NCI-H187 (cell line): ENCODE data around the gene GPR183.

Experiments used
- DNase-seq, 2 experiments: peaks; one replicate each; lab custom pipeline; 2025; lab: John Stamatoyannopoulos, UW

The GPR183 gene

GRCh38 chr13:99294958-99295357 is 12.2 kb downstream of the GPR183 start:
- no peak for DNase-seq

GRCh38 chr13:99294198-99294597 is 13.0 kb downstream of the GPR183 start:
- no peak for DNase-seq

- no peak for DNase-seq
Observed at GRCh38 chr13:99293178-99293577, 14.0 kb downstream of the GPR183 start.

- no peak for DNase-seq
Observed at GRCh38 chr13:99290894-99291293, 16.3 kb downstream of the GPR183 start.

GRCh38 chr13:99289674-99290337 is 17.4 kb downstream of the GPR183 start:
- no peak for DNase-seq

- DNase-seq: no peak
Observed at GRCh38 chr13:99289271-99289670, 17.9 kb downstream of the GPR183 start.

GRCh38 chr13:99288089-99288488 is 19.1 kb downstream of the GPR183 start:
- DNase-seq: no peak

- no peak for DNase-seq
Observed at GRCh38 chr13:99287551-99287950, 19.6 kb downstream of the GPR183 start.

- no peak for DNase-seq
Observed at GRCh38 chr13:99285432-99286182, 21.6 kb downstream of the GPR183 start.

GRCh38 chr13:99282264-99283231 is 24.7 kb downstream of the GPR183 start:
- DNase-seq: no peak

- no peak for DNase-seq
Observed at GRCh38 chr13:99281811-99282263, 25.4 kb downstream of the GPR183 start.

GRCh38 chr13:99280166-99280565 is 27.0 kb downstream of the GPR183 start:
- no peak for DNase-seq

- DNase-seq: no peak
Observed at GRCh38 chr13:99279637-99280036, 27.6 kb downstream of the GPR183 start.

- DNase-seq: no peak
Observed at GRCh38 chr13:99278843-99279242, 28.4 kb downstream of the GPR183 start.

GRCh38 chr13:99278200-99278599 is 29.0 kb downstream of the GPR183 start:
- no peak for DNase-seq

GRCh38 chr13:99277629-99278028 is 29.6 kb downstream of the GPR183 start:
- DNase-seq: no peak

- no peak for DNase-seq
Observed at GRCh38 chr13:99276706-99277105, 30.5 kb downstream of the GPR183 start.

- DNase-seq: no peak
Observed at GRCh38 chr13:99275093-99275469, 32.1 kb downstream of the GPR183 start.

- DNase-seq: no peak
Observed at GRCh38 chr13:99273128-99273527, 34.1 kb downstream of the GPR183 start.

GRCh38 chr13:99272481-99272880 is 34.7 kb downstream of the GPR183 start:
- no peak for DNase-seq

GRCh38 chr13:99271249-99271648 is 36.0 kb downstream of the GPR183 start:
- no peak for DNase-seq

GRCh38 chr13:99270518-99270917 is 36.7 kb downstream of the GPR183 start:
- DNase-seq: no peak
